Trophoblast cell (in vitro differentiated cells and primary cell): ENCODE measurements around the gene FAM229B.
"Not testable (repeated sequence)": the region's sequence is repeated elsewhere in the genome, so short reads cannot be mapped to it uniquely, and the experiment has no call there.

ENCODE experiments used
- DNase-seq, 2 donors: peaks; one replicate each; pipeline ENCODE4 v3.0.0-alpha.2; 2016
- H2AFZ ChIP-seq: 2 replicates; pipeline ENCODE4 v1.6.1; 2013; ENCODE audit warnings: low read length, moderate library complexity, mild to moderate bottlenecking; ENCODE audit not compliant: insufficient read depth, poor library complexity
- H2AK5ac ChIP-seq: 2 replicates; pipeline ENCODE4 v1.6.1; 2013; ENCODE audit warnings: mild to moderate bottlenecking, low read length
- H2BK120ac ChIP-seq: 2 replicates; pipeline ENCODE4 v1.6.1; 2013; ENCODE audit warnings: low read length, mild to moderate bottlenecking, moderate library complexity; ENCODE audit not compliant: insufficient read depth, poor library complexity
- H2BK12ac ChIP-seq: 2 replicates; pipeline ENCODE4 v1.6.1; 2013; ENCODE audit warnings: mild to moderate bottlenecking, low read length, moderate library complexity
- H2BK5ac ChIP-seq: 2 replicates; pipeline ENCODE4 v1.6.1; 2013; ENCODE audit warnings: low read length, low read depth, moderate library complexity, mild to moderate bottlenecking; ENCODE audit not compliant: poor library complexity
- H3K14ac ChIP-seq: 2 replicates; pipeline ENCODE4 v1.6.1; 2013; ENCODE audit warnings: mild to moderate bottlenecking, low read length
- H3K18ac ChIP-seq: 2 replicates; pipeline ENCODE4 v1.6.1; 2013; ENCODE audit warnings: mild to moderate bottlenecking, low read length
- H3K23ac ChIP-seq: 2 replicates; pipeline ENCODE4 v1.6.1; 2013; ENCODE audit warnings: low read length
- H3K27ac ChIP-seq: 2 replicates; pipeline ENCODE4 v1.5.1; 2013; ENCODE audit warnings: low read depth, mild to moderate bottlenecking, inconsistent platforms, low read length, moderate library complexity
- H3K27me3 ChIP-seq: 2 replicates; pipeline ENCODE4 v1.6.1; 2013; ENCODE audit warnings: inconsistent platforms, mild to moderate bottlenecking, low read length, moderate library complexity; ENCODE audit not compliant: insufficient read depth
- H3K36me3 ChIP-seq, 2 experiments: 1 replicate in 1 of 2; 2 replicates in 1 of 2; pipeline ENCODE4 v1.6.1; 2013; ENCODE audit warnings: low read length in 2 of 2, mild to moderate bottlenecking in 2 of 2, moderate library complexity in 1 of 2; ENCODE audit not compliant: insufficient read depth in 2 of 2, control insufficient read depth in 1 of 2
- H3K4ac ChIP-seq: 2 replicates; pipeline ENCODE4 v1.6.1; 2013; ENCODE audit warnings: low read depth, mild to moderate bottlenecking, low read length, moderate library complexity
- H3K4me1 ChIP-seq, 2 experiments: 1 replicate in 1 of 2; 2 replicates in 1 of 2; pipeline ENCODE4 v1.6.1; 2013; ENCODE audit warnings: low read length in 2 of 2, mild to moderate bottlenecking in 2 of 2, moderate library complexity in 1 of 2; ENCODE audit not compliant: insufficient read depth in 2 of 2, control insufficient read depth in 1 of 2
- H3K4me2 ChIP-seq: 2 replicates; pipeline ENCODE4 v1.6.1; 2013; ENCODE audit warnings: inconsistent platforms, mild to moderate bottlenecking, low read length, moderate library complexity
- H3K4me3 ChIP-seq: 2 replicates; pipeline ENCODE4 v1.5.1; 2013; ENCODE audit warnings: mild to moderate bottlenecking, low read depth, low read length, inconsistent platforms
- H3K79me1 ChIP-seq: one replicate; pipeline ENCODE4 v1.6.1; 2013; ENCODE audit warnings: low read length
- H3K79me2 ChIP-seq: 2 replicates; pipeline ENCODE4 v1.6.1; 2013; ENCODE audit warnings: low read length, mild to moderate bottlenecking; ENCODE audit not compliant: control insufficient read depth, insufficient read depth, poor library complexity
- H3K9ac ChIP-seq: 2 replicates; pipeline ENCODE4 v1.6.1; 2013; ENCODE audit warnings: mild to moderate bottlenecking, low read length
- H3K9me3 ChIP-seq: 2 replicates; pipeline ENCODE4 v1.6.1; 2013; ENCODE audit warnings: low read depth, mild to moderate bottlenecking, control low read depth, inconsistent platforms, low read length; ENCODE audit not compliant: insufficient read depth
- H4K12ac ChIP-seq: 2 replicates; pipeline ENCODE4 v1.6.1; 2013; ENCODE audit warnings: low read depth, mild to moderate bottlenecking, low read length, moderate library complexity
- H4K8ac ChIP-seq: 2 replicates; pipeline ENCODE4 v1.6.1; 2013; ENCODE audit warnings: low read depth, mild to moderate bottlenecking, low read length, moderate library complexity
- H4K91ac ChIP-seq: one replicate; pipeline ENCODE4 v1.6.1; 2013; ENCODE audit warnings: low read depth, mild to moderate bottlenecking, low read length, moderate library complexity
- WGBS: extraction: QIAGEN DNeasy Blood & Tissue Kit; methylation state at CpG from one replicate; pipeline ENCODE4 v1.1.7; 2013; ENCODE audit warnings: missing lambda C conversion rate; ENCODE audit not compliant: insufficient read length, insufficient coverage; ENCODE audit errors: extremely low coverage; 5-methylcytosine and 5-hydroxymethylcytosine counted together

The FAM229B gene

DNA sequence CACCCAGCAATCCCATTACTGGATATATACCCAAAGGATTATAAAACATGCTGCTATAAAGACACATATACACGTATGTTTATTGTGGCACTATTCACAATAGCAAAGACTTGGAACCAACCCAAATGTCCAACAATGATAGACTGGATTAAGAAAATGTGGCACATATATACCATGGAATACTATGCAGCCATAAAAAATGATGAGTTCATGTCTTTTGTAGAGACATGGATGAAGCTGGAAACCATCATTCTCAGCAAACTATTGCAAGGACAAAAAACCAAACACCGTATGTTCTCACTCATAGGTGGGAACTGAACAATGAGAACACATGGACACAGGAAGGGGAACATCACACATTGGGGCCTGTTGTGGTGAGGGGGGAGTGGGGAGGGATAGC, 18.6 kb downstream of the FAM229B start:
- WGBS = no CpG with 5 or more reads among the region's 2 CpGs
- not testable (repeated sequence) for H3K4me3 ChIP-seq, H2BK5ac ChIP-seq, H3K79me1 ChIP-seq, H3K4ac ChIP-seq, H3K18ac ChIP-seq, H3K14ac ChIP-seq, H3K79me2 ChIP-seq, H2AK5ac ChIP-seq, H3K27me3 ChIP-seq, H3K4me1 ChIP-seq, H3K27ac ChIP-seq, H2BK12ac ChIP-seq, H3K36me3 ChIP-seq, H2BK120ac ChIP-seq, H3K23ac ChIP-seq, H4K12ac ChIP-seq, H3K9me3 ChIP-seq, H3K4me2 ChIP-seq, H2AFZ ChIP-seq, H3K9ac ChIP-seq, DNase-seq, H4K91ac ChIP-seq, H4K8ac ChIP-seq

DNA sequence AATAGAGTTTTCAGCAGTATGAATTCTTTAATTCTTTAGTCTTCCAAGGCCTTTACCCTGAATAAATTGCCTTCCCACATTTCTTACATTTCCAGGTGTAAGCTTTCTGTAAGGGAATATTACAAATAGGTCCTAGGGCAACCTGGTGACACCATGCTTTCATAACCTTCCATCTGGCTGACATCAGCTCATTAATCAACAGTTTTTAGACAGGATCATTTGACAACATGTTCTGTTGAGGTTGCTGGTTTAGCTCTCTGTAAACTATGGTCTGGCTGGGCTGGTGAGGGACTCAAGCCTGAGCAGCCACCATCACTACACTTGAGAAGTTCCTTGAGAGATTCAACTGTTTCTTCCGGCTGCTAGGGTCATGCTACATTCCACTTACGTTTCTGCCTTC, 19.2 kb downstream of the FAM229B start:
- Histone ChIP-seq H3K79me1 (no peaks in the 10 kb centered on the region), H2AK5ac (no peak overlapping the region), H2BK5ac (no peak overlapping the region), H4K12ac (no peak overlapping the region), H4K8ac (no peak overlapping the region), H3K79me2 (no peaks in the 10 kb centered on the region), H3K9me3 (no peaks in the 10 kb centered on the region), H3K23ac (no peak overlapping the region), H3K4me3 (no peak overlapping the region), H3K4me2 (no peak overlapping the region), H3K4ac (no peak overlapping the region), H3K27ac (no peak overlapping the region), H3K36me3 (no peaks in the 10 kb centered on the region), H3K4me1 (no peaks in the 10 kb centered on the region), H2BK120ac (no peak overlapping the region), H3K27me3 (no peaks in the 10 kb centered on the region), H4K91ac (no peak overlapping the region), H2BK12ac (no peak overlapping the region), H2AFZ (no peak overlapping the region), H3K9ac (no peak overlapping the region), H3K18ac (no peak overlapping the region), H3K14ac (no peak overlapping the region)
- DNase-seq = no peak
- no CpG with 5 or more reads among the region's 2 CpGs for WGBS

DNA sequence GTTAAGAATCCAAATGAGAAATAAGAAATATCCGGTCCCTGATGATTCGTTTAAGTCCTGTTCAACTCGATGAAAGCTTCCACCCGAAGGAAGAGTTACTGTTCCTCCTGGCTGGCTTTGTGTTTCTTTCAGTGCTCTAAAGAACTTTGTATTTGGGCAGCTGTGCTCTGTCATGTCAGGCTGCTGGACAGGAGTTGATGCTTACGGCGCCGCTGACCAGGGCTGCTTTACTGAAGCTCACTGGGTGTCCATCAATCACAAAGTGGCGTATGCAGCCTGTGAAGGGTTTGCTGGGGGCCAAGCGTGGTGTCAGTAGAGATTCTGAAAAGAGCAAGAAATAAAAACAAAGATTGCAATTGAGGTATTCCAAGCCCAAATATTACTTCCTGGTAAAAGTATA, 21.9 kb downstream of the FAM229B start:
- Histone ChIP-seq H4K91ac (no peak overlapping the region), H2BK5ac (no peak overlapping the region), H3K9ac (no peak overlapping the region), H4K12ac (no peak overlapping the region), H3K79me1 (no peaks in the 10 kb centered on the region), H3K27ac (no peak overlapping the region), H2AFZ (no peak overlapping the region), H2BK12ac (no peak overlapping the region), H3K14ac (no peak overlapping the region), H3K4me3 (no peak overlapping the region), H3K9me3 (no peaks in the 10 kb centered on the region), H3K4me2 (no peak overlapping the region), H3K36me3 (no peaks in the 10 kb centered on the region), H2BK120ac (no peak overlapping the region), H3K27me3 (no peaks in the 10 kb centered on the region), H3K4me1 (no peaks in the 10 kb centered on the region), H2AK5ac (no peak overlapping the region), H3K79me2 (no peaks in the 10 kb centered on the region), H3K4ac (no peak overlapping the region), H4K8ac (no peak overlapping the region), H3K18ac (no peak overlapping the region), H3K23ac (no peak overlapping the region)
- DNase-seq = no peak
- WGBS = no CpG with 5 or more reads among the region's 9 CpGs

DNA sequence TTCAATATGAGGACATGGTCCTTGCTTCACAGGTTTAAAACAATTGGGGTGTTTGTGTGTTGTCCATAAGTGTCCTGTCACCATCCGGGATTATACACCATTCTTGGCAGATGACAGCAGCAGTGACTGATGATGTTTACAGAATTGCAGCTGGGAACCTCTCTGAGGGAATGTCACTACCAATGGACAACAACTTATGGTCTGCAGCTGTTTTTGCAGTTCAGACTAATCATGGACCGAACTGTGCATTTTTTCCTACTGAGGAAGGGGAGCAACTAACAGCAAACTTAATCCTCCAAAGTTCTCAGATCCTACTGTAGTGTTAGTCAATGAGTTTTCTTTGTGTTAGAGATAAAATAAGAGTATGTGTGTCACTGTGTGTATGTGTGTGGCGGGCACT, 26.0 kb downstream of the FAM229B start:
- no peak overlapping the region for H3K4ac ChIP-seq
- no peak overlapping the region for H2BK12ac ChIP-seq
- no peak overlapping the region for H4K12ac ChIP-seq
- H3K79me2 ChIP-seq = no peaks in the 10 kb centered on the region
- no peak overlapping the region for H3K9ac ChIP-seq
- no peak overlapping the region for H3K4me2 ChIP-seq
- H3K18ac ChIP-seq = no peak overlapping the region
- H4K8ac ChIP-seq = no peak overlapping the region
- no peak overlapping the region for H3K14ac ChIP-seq
- no peak overlapping the region for H2BK5ac ChIP-seq
- WGBS = no CpG with 5 or more reads among the region's 3 CpGs
- no peaks in the 10 kb centered on the region for H3K9me3 ChIP-seq
- H2BK120ac ChIP-seq = no peak overlapping the region
- H3K27ac ChIP-seq = no peak overlapping the region
- no peak overlapping the region for H3K4me3 ChIP-seq
- H2AFZ ChIP-seq = no peak overlapping the region
- H3K27me3 ChIP-seq = no peaks in the 10 kb centered on the region
- DNase-seq = no peak
- H4K91ac ChIP-seq = no peak overlapping the region
- H3K36me3 ChIP-seq = no peaks in the 10 kb centered on the region
- no peaks in the 10 kb centered on the region for H3K4me1 ChIP-seq
- H3K23ac ChIP-seq = no peak overlapping the region
- no peak overlapping the region for H2AK5ac ChIP-seq
- no peaks in the 10 kb centered on the region for H3K79me1 ChIP-seq

DNA sequence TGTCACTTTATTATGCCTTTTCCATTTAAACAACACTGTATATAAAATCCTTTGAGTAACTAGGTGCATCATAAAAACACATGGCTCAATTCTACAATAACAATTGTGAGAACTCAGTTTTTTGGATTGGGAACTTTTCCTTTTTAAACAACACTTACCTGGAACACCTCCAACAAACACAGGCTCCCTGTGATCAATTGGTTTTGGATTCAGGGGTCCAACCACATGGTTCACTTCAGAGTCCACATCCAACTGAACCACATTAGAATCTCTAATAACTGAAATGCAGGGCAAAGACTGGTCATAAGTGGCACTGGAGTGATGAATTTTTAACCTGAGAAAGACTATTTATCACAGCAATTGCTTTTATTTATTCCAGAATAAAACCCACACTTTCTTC, 26.5 kb downstream of the FAM229B start:
- no peak overlapping the region for H3K14ac ChIP-seq
- no peaks in the 10 kb centered on the region for H3K36me3 ChIP-seq
- H3K4me2 ChIP-seq = no peak overlapping the region
- no peaks in the 10 kb centered on the region for H3K9me3 ChIP-seq
- no peak overlapping the region for H4K91ac ChIP-seq
- H3K27ac ChIP-seq = no peak overlapping the region
- no peaks in the 10 kb centered on the region for H3K79me1 ChIP-seq
- no peak overlapping the region for H2BK5ac ChIP-seq
- no peak overlapping the region for H2AK5ac ChIP-seq
- H3K27me3 ChIP-seq = no peaks in the 10 kb centered on the region
- H3K23ac ChIP-seq = no peak overlapping the region
- DNase-seq = no peak
- no peaks in the 10 kb centered on the region for H3K4me1 ChIP-seq
- H4K8ac ChIP-seq = no peak overlapping the region
- H3K79me2 ChIP-seq = no peaks in the 10 kb centered on the region
- no peak overlapping the region for H3K4me3 ChIP-seq
- H2AFZ ChIP-seq = no peak overlapping the region
- no peak overlapping the region for H3K4ac ChIP-seq
- H4K12ac ChIP-seq = no peak overlapping the region
- no peak overlapping the region for H3K18ac ChIP-seq
- no peak overlapping the region for H3K9ac ChIP-seq
- no peak overlapping the region for H2BK12ac ChIP-seq
- no peak overlapping the region for H2BK120ac ChIP-seq
